Choroid plexus epithelial cell (primary cell): ENCODE measurements around the gene LPP.

Experiments used
- DNase-seq: peaks from one replicate; pipeline ENCODE4 v3.0.0-alpha.2; 2010; ENCODE audit warnings: low read depth
- H3K4me3 ChIP-seq: 2 replicates; pipeline ENCODE4 v1.5.1; 2011; ENCODE audit warnings: low read depth, mild to moderate bottlenecking, control low read depth, low read length, moderate library complexity
- TF ChIP-seq, protein P1 (sequence below): conservative IDR thresholded peaks from 2 replicates; pipeline ENCODE4 v1.5.1; 2011; ENCODE audit warnings: low read depth, mild to moderate bottlenecking, control low read depth, inconsistent platforms, low read length, moderate library complexity

LPP gene

DNA sequence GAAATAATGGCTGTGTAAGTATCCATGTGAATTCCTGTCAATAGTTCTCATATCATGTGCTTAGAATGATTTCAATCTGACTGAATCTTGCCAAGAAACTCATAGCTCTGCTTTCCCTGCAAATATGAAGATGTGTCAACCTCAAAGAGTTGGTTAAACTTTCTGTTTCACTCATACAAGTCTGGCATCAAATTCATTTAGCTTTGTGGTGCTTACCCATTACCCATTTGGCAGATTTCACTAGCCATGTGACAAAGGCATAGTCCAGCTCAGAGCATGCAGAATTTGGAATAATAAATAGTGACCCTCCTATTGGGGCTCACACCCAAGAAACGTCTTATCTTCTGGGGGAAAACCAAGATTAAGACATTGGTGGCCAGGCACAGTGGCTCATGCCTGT lies 761.2 kb downstream of the LPP start:
- peak; percentile 74 for DNase-seq
- TF ChIP-seq, protein P1, sequence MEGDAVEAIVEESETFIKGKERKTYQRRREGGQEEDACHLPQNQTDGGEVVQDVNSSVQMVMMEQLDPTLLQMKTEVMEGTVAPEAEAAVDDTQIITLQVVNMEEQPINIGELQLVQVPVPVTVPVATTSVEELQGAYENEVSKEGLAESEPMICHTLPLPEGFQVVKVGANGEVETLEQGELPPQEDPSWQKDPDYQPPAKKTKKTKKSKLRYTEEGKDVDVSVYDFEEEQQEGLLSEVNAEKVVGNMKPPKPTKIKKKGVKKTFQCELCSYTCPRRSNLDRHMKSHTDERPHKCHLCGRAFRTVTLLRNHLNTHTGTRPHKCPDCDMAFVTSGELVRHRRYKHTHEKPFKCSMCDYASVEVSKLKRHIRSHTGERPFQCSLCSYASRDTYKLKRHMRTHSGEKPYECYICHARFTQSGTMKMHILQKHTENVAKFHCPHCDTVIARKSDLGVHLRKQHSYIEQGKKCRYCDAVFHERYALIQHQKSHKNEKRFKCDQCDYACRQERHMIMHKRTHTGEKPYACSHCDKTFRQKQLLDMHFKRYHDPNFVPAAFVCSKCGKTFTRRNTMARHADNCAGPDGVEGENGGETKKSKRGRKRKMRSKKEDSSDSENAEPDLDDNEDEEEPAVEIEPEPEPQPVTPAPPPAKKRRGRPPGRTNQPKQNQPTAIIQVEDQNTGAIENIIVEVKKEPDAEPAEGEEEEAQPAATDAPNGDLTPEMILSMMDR, result no peak
- no peak overlapping the region for H3K4me3 ChIP-seq

GRCh38 chr3:188916934-188917401 lies 763.0 kb downstream of the LPP start:
- no peak overlapping the region for H3K4me3 ChIP-seq
- TF ChIP-seq, protein P1, result no peak
- no peak for DNase-seq

DNA sequence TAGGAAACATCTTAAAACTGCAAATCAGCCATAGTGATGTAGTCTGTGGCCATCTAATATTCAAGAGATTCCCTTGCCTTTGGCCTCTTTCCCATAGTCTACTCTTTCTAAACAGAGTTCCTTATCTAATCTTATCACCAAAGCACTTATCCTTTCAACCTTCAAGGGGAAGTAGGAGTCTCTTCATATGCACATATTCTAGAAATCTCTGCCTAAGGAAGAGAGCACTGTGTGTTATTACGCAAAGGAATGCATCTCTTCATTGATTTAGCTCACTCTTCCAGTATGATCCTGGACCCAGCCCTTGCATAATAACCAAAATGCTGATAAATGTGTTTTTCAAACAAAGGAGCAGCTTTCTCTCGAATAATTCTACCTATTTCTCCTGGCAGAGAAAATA lies 764.1 kb downstream of the LPP start:
- TF ChIP-seq, protein P1, result no peak
- DNase-seq, result peak; percentile 46
- no peak overlapping the region for H3K4me3 ChIP-seq

GRCh38 chr3:188923671-188924070 lies 769.7 kb downstream of the LPP start:
- H3K4me3 ChIP-seq, result no peak overlapping the region
- no peak for DNase-seq
- TF ChIP-seq, protein P1, result no peak

DNA sequence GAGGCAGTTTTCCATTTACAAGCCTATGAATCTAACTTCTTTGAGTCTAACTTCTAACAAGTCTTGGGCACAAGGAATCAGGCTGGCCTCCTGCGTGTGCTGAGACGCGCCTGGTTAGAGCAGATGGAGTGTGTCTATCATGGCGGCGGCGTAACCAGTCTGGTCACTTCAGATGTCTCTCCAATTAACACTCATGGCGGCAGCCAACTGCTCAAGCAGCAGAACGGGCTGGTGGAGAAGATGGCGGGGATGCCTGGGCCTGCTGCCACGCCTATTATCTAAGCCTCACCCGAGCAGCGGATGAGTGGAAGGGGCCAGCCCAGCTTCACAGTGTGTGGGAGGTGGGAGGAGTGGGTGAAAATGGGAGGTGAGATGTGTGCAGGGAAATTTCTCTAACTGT lies 771.4 kb downstream of the LPP start:
- no peak overlapping the region for H3K4me3 ChIP-seq
- DNase-seq, result no peak
- TF ChIP-seq, protein P1, result no peak

DNA sequence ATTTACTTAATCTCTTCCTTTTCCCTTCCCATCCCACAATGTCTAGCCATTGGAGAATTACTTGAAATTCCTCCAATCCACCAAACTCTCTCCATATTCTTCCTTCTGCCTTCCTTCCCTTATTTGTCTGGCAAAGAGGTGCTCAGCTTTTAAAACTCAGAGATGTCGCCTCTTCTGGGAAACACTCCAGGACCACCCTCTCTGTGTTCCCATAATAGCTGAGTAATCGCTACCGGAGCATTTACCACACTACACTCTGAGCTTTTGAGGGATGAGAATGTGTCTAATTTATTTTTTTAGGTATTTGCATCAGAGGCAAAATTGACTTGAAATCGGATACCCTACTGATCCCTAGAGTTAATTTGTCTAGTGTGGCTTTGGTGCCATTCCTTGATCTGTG lies 772.2 kb downstream of the LPP start:
- no peak for DNase-seq
- H3K4me3 ChIP-seq, result no peak overlapping the region
- TF ChIP-seq, protein P1, result no peak

DNA sequence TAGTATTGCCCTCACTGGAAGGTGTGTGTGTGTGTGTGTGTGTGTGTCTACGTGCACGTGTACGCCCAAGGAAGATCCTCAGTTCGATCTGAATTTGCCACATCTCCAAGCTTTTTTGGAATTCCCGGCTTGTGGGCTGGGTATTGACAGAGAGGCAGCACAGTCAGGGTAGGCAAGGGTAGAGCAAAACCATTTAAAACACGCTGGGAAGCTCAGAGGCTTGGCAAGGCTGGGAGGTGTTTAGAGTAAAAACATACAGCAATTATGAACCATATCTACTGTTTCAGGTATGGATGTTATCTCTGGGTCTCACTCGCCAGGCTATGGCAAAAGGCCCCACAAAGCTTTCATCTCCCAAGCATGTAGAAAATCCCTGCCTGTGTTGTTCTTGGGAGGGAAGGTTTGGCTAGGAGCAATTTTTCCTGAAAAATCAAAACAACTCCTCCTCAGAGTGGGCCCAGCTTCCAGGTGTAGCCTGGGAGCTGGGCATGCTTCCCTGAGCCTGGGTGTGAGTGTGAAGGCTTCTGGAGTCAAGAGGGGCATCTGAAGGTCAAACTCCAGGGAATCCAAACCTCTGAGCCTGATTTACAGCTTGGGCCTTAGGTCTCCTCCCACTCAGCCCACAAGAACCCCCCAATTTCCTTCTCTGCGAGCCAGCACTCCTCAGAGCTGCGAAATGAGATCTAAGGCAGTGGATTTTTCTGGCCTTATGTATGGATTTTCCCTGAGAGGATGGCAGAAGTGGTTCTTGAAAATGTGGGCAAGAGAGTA lies 773.0 kb downstream of the LPP start:
- TF ChIP-seq, protein P1, result no peak
- DNase-seq, result no peak
- H3K4me3 ChIP-seq, result no peak overlapping the region
